Coronary artery (tissue), 2 donors: ENCODE results near the gene FZD10.

Experiments
- DNase-seq: peaks from one replicate; pipeline ENCODE4 v3.0.0-alpha.2; 2017; ENCODE audit warnings: low spot score
- H3K27ac ChIP-seq, 2 donors: fragments of 200-600 bp; sonication (generic); one replicate each; pipeline ENCODE4 v1.5.1; 2016 to 2019
- H3K4me3 ChIP-seq: fragments of 200-600 bp; sonication (generic); 2 replicates; pipeline ENCODE4 v1.5.1; 2016; ENCODE audit warnings: mild to moderate bottlenecking, moderate library complexity
- CTCF ChIP-seq: fragments of 200-600 bp; sonication (generic); IDR thresholded peaks from one replicate; pipeline ENCODE4 v1.5.1; 2019; ENCODE audit warnings: antibody characterized with exemption

Gene FZD10

GRCh38 chr12:130144256-130144655, 18.0 kb upstream of the FZD10 start:
- DNase-seq: no peak
- H3K4me3 ChIP-seq: no peak overlapping the region
- H3K27ac ChIP-seq: no peak overlapping the region
- TF ChIP-seq CTCF: no peak

- no peak for TF ChIP-seq CTCF
- no peak overlapping the region for H3K27ac ChIP-seq
- DNase-seq: no peak
- no peak overlapping the region for H3K4me3 ChIP-seq
Observed at GRCh38 chr12:130145731-130146130, 16.5 kb upstream of the FZD10 start.

- H3K4me3 ChIP-seq: no peak overlapping the region
- DNase-seq: no peak
- no peak for TF ChIP-seq CTCF
- no peak overlapping the region for H3K27ac ChIP-seq
Observed at GRCh38 chr12:130146176-130146931, 15.9 kb upstream of the FZD10 start.

- no peak for TF ChIP-seq CTCF
- Histone ChIP-seq H3K27ac (no peak overlapping the region), H3K4me3 (no peak overlapping the region)
- DNase-seq: no peak
Observed at GRCh38 chr12:130147875-130148596, 14.2 kb upstream of the FZD10 start.

GRCh38 chr12:130151846-130152245, 10.4 kb upstream of the FZD10 start:
- DNase-seq: no peak
- H3K27ac ChIP-seq: no peak overlapping the region
- TF ChIP-seq CTCF: no peak
- H3K4me3 ChIP-seq: no peak overlapping the region

GRCh38 chr12:130152386-130152785, 9.9 kb upstream of the FZD10 start:
- H3K4me3 ChIP-seq: no peak overlapping the region
- TF ChIP-seq CTCF: no peak
- no peak for DNase-seq
- H3K27ac ChIP-seq: no peak overlapping the region

- no peak overlapping the region for H3K27ac ChIP-seq
- no peak for TF ChIP-seq CTCF
- no peak for DNase-seq
- H3K4me3 ChIP-seq: no peak overlapping the region
Observed at GRCh38 chr12:130153803-130154202, 8.5 kb upstream of the FZD10 start.
